Measurements from ENCODE around the gene NLRC4. TPM values are rescaled to one million over a fixed set of nuclear protein-coding genes. Genes with fewer than 3 reads are reported as not detected.

Gene NLRC4
- total and polyA plus RNA-seq, 10 of the 15 experiments (the other 5 are each of a cell fraction or from before 2014, with no cell fraction given) = 0.01 to 0.58 (median 0.40) TPM

GRCh38 chr2:32182667-32183066, 82.0 kb downstream of the NLRC4 start:
- 89% methylated on average over 6 of the region's 6 CpGs for WGBS (ENCODE audit: insufficient coverage, insufficient replicate concordance, low lambda C conversion rate, missing lambda C conversion rate)
- no peaks in the 10 kb centered on the region for H3K4me1 ChIP-seq (ENCODE audit: control insufficient read depth, insufficient read depth, low read length)
- H3K36me3 ChIP-seq (ENCODE audit: control insufficient read depth in 2 of 2, insufficient read depth in 2 of 2, low read length in 1 of 2) = no peaks in the 10 kb centered on the region; a peak in 2 of 4 replicates
- no peak overlapping the region for H3K9ac ChIP-seq (ENCODE audit: control insufficient read depth, insufficient read depth, low read length)
- POLR2A ChIA-PET = interaction anchor here (0.7 kb wide), 1 partner anchor 90 kb away, joined by 3 read pairs; no protein-coding TSS in a partner anchor
- no peak for FAIRE-seq
- H3K4me2 ChIP-seq (ENCODE audit: control insufficient read depth, insufficient read depth) = no peak overlapping the region
- CTCF ChIA-PET = no interaction called here
- SMC1A ChIA-PET (ENCODE audit: uncharacterized antibody, unreplicated experiment) = no interaction called here
- no peak overlapping the region for H2AFZ ChIP-seq (ENCODE audit: control insufficient read depth, low read depth, low read length)
- H3K79me2 ChIP-seq (ENCODE audit: control insufficient read depth, insufficient read depth, low read length) = no peaks in the 10 kb centered on the region
- ATAC-seq = no peak
- H3K9me3 ChIP-seq (replicated peaks; ENCODE audit: control insufficient read depth, insufficient read depth, low read length) = no peaks in the 10 kb centered on the region
- no peak for DNase-seq (ENCODE audit: low read depth, low spot score)
- H4K20me1 ChIP-seq (ENCODE audit: control insufficient read depth, insufficient read depth) = no peaks in the 10 kb centered on the region
- no peaks in the 10 kb centered on the region for H3K27me3 ChIP-seq (replicated peaks in 1 of 2; ENCODE audit: control insufficient read depth in 2 of 2, insufficient read depth in 2 of 2, low read length in 1 of 2)
- in situ Hi-C loops (cut with MboI) (no loop called here), intact Hi-C loops (cut with micrococcal nuclease; ENCODE audit: unreplicated experiment) (no loop called here)
- RAD21 ChIA-PET (ENCODE audit: unreplicated experiment) = no interaction called here
- no peak for TF ChIP-seq IRF5 (IDR thresholded peaks at IDR 0.05; ENCODE audit: borderline replicate concordance)
- no peak for TF ChIP-seq SMAD5 (IDR thresholded peaks at IDR 0.05; ENCODE audit: low read depth)
- no peak for TF ChIP-seq ETV6 (conservative IDR thresholded peaks at IDR 0.05 in 1 of 2, IDR thresholded peaks at IDR 0.05 in 1 of 2; ENCODE audit: borderline replicate concordance in 1 of 2, low read depth in 1 of 2)
- no peak for TF ChIP-seq POLR2A (IDR thresholded peaks at IDR 0.05; ENCODE audit: low read depth, low read length)
- no peak for TF ChIP-seq EED (IDR thresholded peaks at IDR 0.05; ENCODE audit: low read depth)
- TF ChIP-seq, protein P1, sequence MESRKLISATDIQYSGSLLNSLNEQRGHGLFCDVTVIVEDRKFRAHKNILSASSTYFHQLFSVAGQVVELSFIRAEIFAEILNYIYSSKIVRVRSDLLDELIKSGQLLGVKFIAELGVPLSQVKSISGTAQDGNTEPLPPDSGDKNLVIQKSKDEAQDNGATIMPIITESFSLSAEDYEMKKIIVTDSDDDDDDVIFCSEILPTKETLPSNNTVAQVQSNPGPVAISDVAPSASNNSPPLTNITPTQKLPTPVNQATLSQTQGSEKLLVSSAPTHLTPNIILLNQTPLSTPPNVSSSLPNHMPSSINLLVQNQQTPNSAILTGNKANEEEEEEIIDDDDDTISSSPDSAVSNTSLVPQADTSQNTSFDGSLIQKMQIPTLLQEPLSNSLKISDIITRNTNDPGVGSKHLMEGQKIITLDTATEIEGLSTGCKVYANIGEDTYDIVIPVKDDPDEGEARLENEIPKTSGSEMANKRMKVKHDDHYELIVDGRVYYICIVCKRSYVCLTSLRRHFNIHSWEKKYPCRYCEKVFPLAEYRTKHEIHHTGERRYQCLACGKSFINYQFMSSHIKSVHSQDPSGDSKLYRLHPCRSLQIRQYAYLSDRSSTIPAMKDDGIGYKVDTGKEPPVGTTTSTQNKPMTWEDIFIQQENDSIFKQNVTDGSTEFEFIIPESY (IDR thresholded peaks at IDR 0.05) = no peak
- no peak for TF ChIP-seq SIN3A (IDR thresholded peaks at IDR 0.05; ENCODE audit: low read depth, low read length)
- TF ChIP-seq SP1 (IDR thresholded peaks at IDR 0.05; ENCODE audit: low read depth, low read length) = no peak
- TF ChIP-seq PAX8 (IDR thresholded peaks at IDR 0.05) = no peak
- TF ChIP-seq, protein P2, sequence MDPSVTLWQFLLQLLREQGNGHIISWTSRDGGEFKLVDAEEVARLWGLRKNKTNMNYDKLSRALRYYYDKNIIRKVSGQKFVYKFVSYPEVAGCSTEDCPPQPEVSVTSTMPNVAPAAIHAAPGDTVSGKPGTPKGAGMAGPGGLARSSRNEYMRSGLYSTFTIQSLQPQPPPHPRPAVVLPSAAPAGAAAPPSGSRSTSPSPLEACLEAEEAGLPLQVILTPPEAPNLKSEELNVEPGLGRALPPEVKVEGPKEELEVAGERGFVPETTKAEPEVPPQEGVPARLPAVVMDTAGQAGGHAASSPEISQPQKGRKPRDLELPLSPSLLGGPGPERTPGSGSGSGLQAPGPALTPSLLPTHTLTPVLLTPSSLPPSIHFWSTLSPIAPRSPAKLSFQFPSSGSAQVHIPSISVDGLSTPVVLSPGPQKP (IDR thresholded peaks at IDR 0.05; ENCODE audit: low read depth, low read length) = no peak
- TF ChIP-seq RAD51 (IDR thresholded peaks at IDR 0.05) = no peak
- no peak for TF ChIP-seq NR2C1 (IDR thresholded peaks at IDR 0.05)
- TF ChIP-seq STAT1 (conservative IDR thresholded peaks at IDR 0.05) = no peak
- no peak for TF ChIP-seq SPI1 (IDR thresholded peaks at IDR 0.05; ENCODE audit: borderline replicate concordance, insufficient read depth, low read depth, low read length)
- TF ChIP-seq YY1 (IDR thresholded peaks at IDR 0.05; ENCODE audit: low read depth, low read length) = no peak
- no peak for TF ChIP-seq FOXM1 (IDR thresholded peaks at IDR 0.05; ENCODE audit: low read depth, low read length)
- BruUV-seq (replicated peaks) = no TSS peak
- H3K4me3 ChIP-seq = no peak overlapping the region
- H3K27ac ChIP-seq (ENCODE audit: control insufficient read depth, insufficient read depth) = no peak overlapping the region
